Esophagus muscularis mucosa (tissue), 4 donors: ENCODE data around the gene YBX2. TPM values are rescaled to one million over a fixed set of nuclear protein-coding genes. Genes with fewer than 3 reads are reported as not detected.
A peak's percentile ranks its signal among the peaks of the same experiment; 100 is the strongest.

Experiments used
- DNase-seq: peaks from one replicate; pipeline ENCODE4 v3.0.0-alpha.2; 2017; ENCODE audit errors: extremely low spot score
- H3K27ac ChIP-seq, 4 donors: fragments of 200-600 bp; sonication (generic); replicated peaks in 1 of 4; 1 replicate in 3 of 4; 2 replicates in 1 of 4; pipeline ENCODE4 v1.5.1; 2016 to 2019; ENCODE audit warnings: mild to moderate bottlenecking in 1 of 4
- H3K27me3 ChIP-seq, 4 donors: fragments of 200-600 bp; sonication (generic); one replicate each; pipeline versions ENCODE4 v1.5.1 to v1.6.0; 2016 to 2019
- H3K36me3 ChIP-seq, 4 donors: fragments of 200-600 bp; sonication (generic); one replicate each; pipeline ENCODE4 v1.5.1; 2016 to 2019
- H3K4me1 ChIP-seq, 4 donors: fragments of 200-600 bp; sonication (generic); one replicate each; pipeline ENCODE4 v1.5.1; 2016 to 2019
- H3K4me3 ChIP-seq, 4 donors: fragments of 200-600 bp; sonication (generic); 1 replicate in 2 of 4; 2 replicates in 2 of 4; pipeline ENCODE4 v1.5.1; 2016 to 2019; ENCODE audit warnings: mild to moderate bottlenecking in 4 of 4, moderate library complexity in 1 of 4
- H3K9me3 ChIP-seq, 4 donors: fragments of 200-600 bp; sonication (generic); 1 replicate in 3 of 4; 2 replicates in 1 of 4; pipeline ENCODE4 v1.5.1; 2016 to 2019
- EP300 ChIP-seq: sonication (generic); formaldehyde crosslinking; IDR thresholded peaks from one replicate; pipeline ENCODE4 v1.6.1; 2017; ENCODE audit warnings: antibody characterized with exemption
- POLR2A ChIP-seq: fragments of 450-650 bp; IDR thresholded peaks from one replicate; pipeline ENCODE4 v1.6.1; 2017; ENCODE audit warnings: antibody characterized with exemption, moderate library complexity, mild to moderate bottlenecking, low read depth
- POLR2AphosphoS5 ChIP-seq, 2 donors: sonication (generic); formaldehyde crosslinking; IDR thresholded peaks; one replicate each; pipeline ENCODE4 v1.6.1; 2017; ENCODE audit warnings: antibody characterized with exemption in 2 of 2
- WGBS: methylation state at CpG from one replicate; pipeline ENCODE4 v1.1.5; 2018; 5-methylcytosine and 5-hydroxymethylcytosine counted together
- intact Hi-C: fragments of 100-400 bp; cut with DNase I; formaldehyde crosslinking; loops from one replicate; pipeline ENCODE4 v1.15.1; 2023
- total RNA-seq, 4 donors: library from RNA; depleted of rRNA; stranded (reverse); fragments of >200 nt; gene quantifications; one replicate each; pipeline versions ENCODE4 v1.1.0 to v1.2.1, GENCODE V29; 2016
- TF ChIP-seq, protein P1 (sequence below), 3 experiments: fragments of 200-600 bp in 2 of 3; fragments of 450-650 bp in 1 of 3; sonication (generic) in 2 of 3; IDR thresholded peaks; one replicate each; pipeline ENCODE4 v1.5.1; 2017 to 2019; ENCODE audit warnings: antibody characterized with exemption in 3 of 3, mild to moderate bottlenecking in 2 of 3, moderate library complexity in 1 of 3

YBX2 gene
- total RNA-seq, 4 donors from 2014 or later = 3.6 to 8.7 (median 4.4) TPM

DNA sequence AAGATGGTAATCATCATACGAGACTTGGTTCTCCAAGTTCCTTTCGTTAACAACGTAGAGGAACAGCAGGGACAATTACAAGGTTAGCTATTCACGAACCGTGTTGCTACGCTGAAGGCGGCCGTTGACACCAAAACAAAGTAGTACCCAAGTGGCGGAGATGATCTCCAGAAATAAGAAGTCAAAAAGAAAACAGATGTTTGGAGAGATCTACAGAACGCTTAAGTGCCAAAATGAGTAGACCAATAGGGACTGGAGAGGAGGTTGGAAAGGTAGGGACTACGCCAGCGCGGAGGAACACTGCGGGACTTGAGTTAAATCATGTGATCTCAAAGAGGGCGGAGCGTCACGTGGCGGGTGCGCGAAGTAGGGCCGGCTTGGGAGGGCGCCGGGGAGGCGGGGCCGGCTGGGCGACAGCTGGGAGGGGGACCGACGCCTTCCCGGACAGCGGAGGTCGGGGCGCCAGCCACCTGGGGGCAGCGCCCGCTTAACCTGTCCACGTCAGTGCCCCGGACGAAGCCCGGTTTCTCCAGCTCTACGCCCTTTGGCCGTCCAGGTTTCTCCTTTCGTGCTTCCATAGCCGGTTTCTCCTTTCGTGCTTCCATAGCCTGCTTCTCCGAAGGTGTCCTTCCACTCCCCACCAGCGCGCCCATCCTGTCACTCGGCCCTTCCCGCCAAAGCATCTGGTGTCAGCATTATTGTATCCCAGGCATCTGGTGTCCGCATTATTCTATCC, 51.6 kb downstream of the YBX2 start:
- Histone ChIP-seq H3K27ac (peak overlapping the region; percentile 97 to 99 (median 97)), H3K4me1 (peaks cover 29 to 38% (median 35%) of the 10 kb centered on the region in 4 donors), H3K4me3 (peak overlapping the region; percentile 86 to 98 (median 92)), H3K9me3 (no peaks in the 10 kb centered on the region), H3K27me3 (no peaks in the 10 kb centered on the region), H3K36me3 (peaks cover 34 to 50% (median 49%) of the 10 kb centered on the region in 4 donors)
- 1% methylated on average over 47 of the region's 49 CpGs for WGBS
- intact Hi-C loops = no loop called here
- TF ChIP-seq POLR2A (peak; percentile 58), POLR2AphosphoS5 (IDR thresholded peaks at IDR 0.05) (peak; percentile 94 to 98), EP300 (no peak)
- TF ChIP-seq, protein P1, sequence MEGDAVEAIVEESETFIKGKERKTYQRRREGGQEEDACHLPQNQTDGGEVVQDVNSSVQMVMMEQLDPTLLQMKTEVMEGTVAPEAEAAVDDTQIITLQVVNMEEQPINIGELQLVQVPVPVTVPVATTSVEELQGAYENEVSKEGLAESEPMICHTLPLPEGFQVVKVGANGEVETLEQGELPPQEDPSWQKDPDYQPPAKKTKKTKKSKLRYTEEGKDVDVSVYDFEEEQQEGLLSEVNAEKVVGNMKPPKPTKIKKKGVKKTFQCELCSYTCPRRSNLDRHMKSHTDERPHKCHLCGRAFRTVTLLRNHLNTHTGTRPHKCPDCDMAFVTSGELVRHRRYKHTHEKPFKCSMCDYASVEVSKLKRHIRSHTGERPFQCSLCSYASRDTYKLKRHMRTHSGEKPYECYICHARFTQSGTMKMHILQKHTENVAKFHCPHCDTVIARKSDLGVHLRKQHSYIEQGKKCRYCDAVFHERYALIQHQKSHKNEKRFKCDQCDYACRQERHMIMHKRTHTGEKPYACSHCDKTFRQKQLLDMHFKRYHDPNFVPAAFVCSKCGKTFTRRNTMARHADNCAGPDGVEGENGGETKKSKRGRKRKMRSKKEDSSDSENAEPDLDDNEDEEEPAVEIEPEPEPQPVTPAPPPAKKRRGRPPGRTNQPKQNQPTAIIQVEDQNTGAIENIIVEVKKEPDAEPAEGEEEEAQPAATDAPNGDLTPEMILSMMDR (IDR thresholded peaks at IDR 0.05) = peak in 1 of 3 experiments; percentile 9
- peak; percentile 99 for DNase-seq

DNA sequence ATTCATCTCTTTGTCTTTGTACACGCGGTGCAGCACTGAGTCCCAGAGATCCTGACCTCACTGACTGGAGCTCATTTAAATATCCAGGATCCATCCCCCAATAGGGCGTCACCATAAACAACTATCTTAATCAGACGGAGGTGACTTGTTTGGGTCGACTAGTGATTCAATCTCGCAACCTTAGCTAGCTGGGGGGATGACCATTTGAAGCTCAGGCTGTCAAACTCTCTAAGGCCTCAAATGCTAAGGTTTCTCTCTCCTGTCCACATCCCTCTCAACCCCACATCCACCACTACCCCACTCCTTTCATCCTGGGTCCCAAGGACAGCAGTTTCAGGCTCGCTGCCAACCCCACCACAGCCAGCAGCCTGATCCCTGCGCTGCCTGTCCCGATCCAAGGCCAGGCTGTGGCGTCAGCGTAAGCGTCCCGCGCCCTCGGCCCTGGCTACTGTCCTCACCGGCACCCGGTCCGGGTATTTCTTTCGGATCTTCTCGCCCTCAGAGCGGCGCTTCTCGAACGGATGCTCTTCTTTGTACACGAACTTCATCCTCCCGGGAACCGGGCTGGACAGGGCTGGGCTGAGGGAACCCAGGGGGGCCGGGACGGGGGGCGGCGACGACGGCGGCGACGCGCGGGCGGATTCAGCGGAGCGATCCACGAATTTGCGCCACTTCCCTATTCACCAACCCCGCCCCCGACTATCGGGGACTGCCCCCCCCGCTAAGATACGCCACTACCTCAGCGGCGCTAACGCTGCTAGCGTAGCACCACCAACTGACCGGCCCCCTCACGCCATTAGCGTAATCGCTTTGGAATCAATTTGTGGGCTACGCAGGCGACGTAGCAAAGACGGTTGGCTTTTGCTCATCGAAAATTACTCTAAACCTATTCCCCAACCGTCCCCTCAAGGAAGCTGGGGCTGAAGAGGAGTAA, 52.4 kb downstream of the YBX2 start, which contains the start of gene GABARAP:
Gene GABARAP (minus strand): TSS at position 667 of the 934 bp plus-strand sequence. CDS start 119 bp downstream, at position 548.
- peak; percentile 99 for DNase-seq
- Histone ChIP-seq H3K27me3 (no peaks in the 10 kb centered on the region), H3K36me3 (peaks cover 32 to 52% (median 48%) of the 10 kb centered on the region in 4 donors), H3K4me3 (peak within 1 kb of the TSS; percentile 86 to 98 (median 92)), H3K9me3 (no peaks in the 10 kb centered on the region), H3K27ac (peak within 1 kb of the TSS; percentile 97 to 99 (median 97)), H3K4me1 (peaks cover 34 to 42% (median 40%) of the 10 kb centered on the region in 4 donors)
- TF ChIP-seq EP300 (no peak), POLR2A (peak; percentile 78), POLR2AphosphoS5 (IDR thresholded peaks at IDR 0.05) (peak; percentile 60 to 81)
- TF ChIP-seq, protein P1 (IDR thresholded peaks at IDR 0.05) = no peak
- WGBS = under 1% methylated on average over 56 of the region's 62 CpGs
- intact Hi-C loops = no loop called here

DNA sequence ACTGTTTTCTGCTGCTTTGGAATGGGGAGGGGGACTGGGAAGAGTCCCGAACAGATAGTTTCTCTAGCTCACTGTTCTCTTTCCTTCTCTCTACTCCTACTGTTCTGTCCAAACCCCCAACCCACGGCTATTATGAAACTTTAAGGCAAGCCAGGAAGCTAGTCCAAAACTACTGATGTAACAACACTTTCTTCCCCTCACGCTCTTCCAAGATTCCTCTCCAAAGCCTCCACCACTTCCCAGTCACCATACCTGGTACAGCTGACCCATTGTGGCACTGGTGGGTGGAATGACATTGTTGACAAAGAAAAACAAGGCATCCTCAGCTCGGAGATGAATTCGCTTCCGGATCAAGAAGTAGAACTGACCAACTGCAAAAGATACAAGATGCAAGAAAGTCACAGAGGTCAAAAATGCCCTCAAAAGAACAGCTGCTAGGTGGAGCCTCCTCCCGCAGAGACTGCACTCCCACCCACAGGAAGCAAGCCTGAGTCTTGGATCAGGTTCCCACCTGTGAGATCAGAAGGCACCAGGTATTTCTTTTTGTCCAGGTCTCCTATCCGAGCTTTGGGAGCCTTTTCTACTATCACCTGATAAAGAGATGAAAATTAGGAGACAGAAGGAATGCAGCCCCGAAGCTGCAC, 53.2 kb downstream of the YBX2 start:
- Histone ChIP-seq H3K36me3 (peaks cover 29 to 52% (median 46%) of the 10 kb centered on the region in 4 donors), H3K27me3 (no peaks in the 10 kb centered on the region), H3K27ac (peak overlapping the region; percentile 97 to 99 (median 97)), H3K9me3 (no peaks in the 10 kb centered on the region), H3K4me3 (peak overlapping the region; percentile 86 to 98 (median 92)), H3K4me1 (peaks cover 35 to 51% (median 48%) of the 10 kb centered on the region in 4 donors)
- TF ChIP-seq, protein P1 (IDR thresholded peaks at IDR 0.05) = no peak
- TF ChIP-seq POLR2A (no peak), EP300 (no peak), POLR2AphosphoS5 (IDR thresholded peaks at IDR 0.05) (no peak)
- intact Hi-C loops = no loop called here
- no peak for DNase-seq
- WGBS = 40% methylated on average over 9 of the region's 9 CpGs

DNA sequence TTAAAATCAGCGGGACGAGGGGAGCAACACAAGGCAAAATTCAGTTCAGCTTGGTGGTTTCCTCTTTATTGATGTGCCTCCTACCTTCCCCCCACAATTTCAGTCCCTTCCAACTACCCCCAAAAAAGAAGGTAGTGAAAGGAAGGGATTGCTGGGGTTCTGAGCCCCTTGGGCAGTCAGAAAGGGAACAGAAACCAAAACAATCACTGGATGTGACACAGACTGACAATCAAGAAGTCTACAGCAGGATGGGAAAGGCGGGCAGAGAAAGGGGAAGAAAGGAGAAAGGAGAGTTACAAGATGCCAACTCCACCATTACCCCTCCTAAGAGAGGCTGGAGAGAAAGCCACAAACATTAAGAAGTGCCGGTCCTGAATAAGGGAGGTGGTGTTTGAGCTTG, 54.1 kb downstream of the YBX2 start:
- no peak for DNase-seq
- peaks cover 35 to 59% (median 56%) of the 10 kb centered on the region in 4 donors for H3K4me1 ChIP-seq
- no peaks in the 10 kb centered on the region for H3K27me3 ChIP-seq
- 57% methylated on average over 4 of the region's 4 CpGs for WGBS
- H3K4me3 ChIP-seq = peak overlapping the region in 3 of 4 donors; percentile 90 to 98 (median 94)
- H3K27ac ChIP-seq = peak overlapping the region; percentile 97 to 99 (median 97)
- H3K9me3 ChIP-seq = no peaks in the 10 kb centered on the region
- intact Hi-C loops = no loop called here
- peaks cover 25 to 52% (median 46%) of the 10 kb centered on the region in 4 donors for H3K36me3 ChIP-seq
- TF ChIP-seq, protein P1 (IDR thresholded peaks at IDR 0.05) = no peak
- no peak for TF ChIP-seq POLR2A
- TF ChIP-seq POLR2AphosphoS5 (IDR thresholded peaks at IDR 0.05) = no peak
